PC-3 (cell line): ENCODE measurements around the gene KIDINS220. TPM values are rescaled to one million over a fixed set of nuclear protein-coding genes. Genes with fewer than 3 reads are reported as not detected.

Source experiments
- ATAC-seq: fragments of 200-7000 bp; cut with Tn5 transposase; 2 replicates; pipeline ENCODE4 v1.9.1; 2020; ENCODE audit warnings: mild to moderate bottlenecking, moderate library complexity
- BruUV-seq: library from RNA; stranded (reverse); fragments of 400-500 nt; replicated peaks from 2 replicates; lab custom pipeline; 2021; lab: Mats Ljungman, UMichigan
- CTCF ChIA-PET: fragments of 300-600 bp; sonication (Branson Sonifier 250); formaldehyde crosslinking; loops from one replicate; lab custom pipeline; 2022; ENCODE audit warnings: antibody characterized with exemption; lab: Charles Lee
- POLR2A ChIA-PET: fragments of 300-600 bp; sonication (Branson Sonifier 250); formaldehyde crosslinking; loops from one replicate; lab custom pipeline; 2022; ENCODE audit warnings: antibody characterized with exemption; ENCODE audit not compliant: unreplicated experiment; lab: Charles Lee
- DNase-seq: peaks from one replicate; pipeline ENCODE4 v3.0.0-alpha.2; 2015
- H2AFZ ChIP-seq: fragments of 300-600 bp; sonication (generic); 2 replicates; pipeline ENCODE4 v1.6.0; 2016; ENCODE audit warnings: antibody characterized with exemption, low read length
- H3F3A ChIP-seq: fragments of 300-600 bp; sonication (generic); one replicate; pipeline ENCODE4 v1.6.0; 2017; ENCODE audit warnings: antibody characterized with exemption, low read length, control low read depth, mild to moderate bottlenecking; ENCODE audit not compliant: unreplicated experiment
- H3K27ac ChIP-seq: fragments of 300-600 bp; sonication (generic); 2 replicates; pipeline ENCODE4 v1.5.1; 2016; ENCODE audit warnings: mild to moderate bottlenecking, low read length
- H3K27me3 ChIP-seq: fragments of 300-600 bp; sonication (generic); 2 replicates; pipeline ENCODE4 v1.6.1; 2016; ENCODE audit warnings: low read length, mixed read lengths
- H3K36me3 ChIP-seq: fragments of 300-600 bp; sonication (generic); 2 replicates; pipeline ENCODE4 v1.6.1; 2016; ENCODE audit warnings: low read depth, mixed run types, low read length, mixed read lengths
- H3K4me1 ChIP-seq: fragments of 300-600 bp; sonication (generic); 2 replicates; pipeline ENCODE4 v1.5.1; 2016; ENCODE audit warnings: low read length; ENCODE audit not compliant: insufficient read depth
- H3K4me2 ChIP-seq: fragments of 300-600 bp; sonication (generic); 2 replicates; pipeline ENCODE4 v1.6.0; 2016; ENCODE audit warnings: low read length
- H3K4me3 ChIP-seq: fragments of 300-600 bp; sonication (generic); 2 replicates; pipeline ENCODE4 v1.5.1; 2016; ENCODE audit warnings: mild to moderate bottlenecking, low read length, mixed read lengths
- H3K79me2 ChIP-seq: fragments of 300-600 bp; sonication (generic); 2 replicates; pipeline ENCODE4 v1.6.1; 2017; ENCODE audit warnings: low read length, mixed read lengths
- H3K9ac ChIP-seq: fragments of 300-600 bp; sonication (generic); 2 replicates; pipeline ENCODE4 v1.6.0; 2016; ENCODE audit warnings: mild to moderate bottlenecking, low read length
- H3K9me2 ChIP-seq: fragments of 300-600 bp; sonication (generic); replicated peaks from 2 replicates; pipeline ENCODE4 v1.6.1; 2016; ENCODE audit warnings: mixed run types, low read length, mixed read lengths
- H3K9me3 ChIP-seq: fragments of 300-600 bp; sonication (generic); 2 replicates; pipeline ENCODE4 v1.6.1; 2016; ENCODE audit warnings: low read length, mixed read lengths
- H4K20me1 ChIP-seq: fragments of 300-600 bp; sonication (generic); 2 replicates; pipeline ENCODE4 v1.6.1; 2016; ENCODE audit warnings: low read length, mixed read lengths
- EZH2 ChIP-seq: fragments of 300-600 bp; sonication (generic); IDR thresholded peaks from one replicate; pipeline ENCODE4 v1.6.1; 2017; ENCODE audit warnings: antibody characterized with exemption, mild to moderate bottlenecking, low read length; ENCODE audit not compliant: unreplicated experiment
- EZH2phosphoT487 ChIP-seq: fragments of 300-600 bp; sonication (generic); IDR thresholded peaks from 2 replicates; pipeline ENCODE4 v1.6.1; 2018; ENCODE audit warnings: mild to moderate bottlenecking, antibody characterized with exemption, low read length, borderline replicate concordance
- intact Hi-C: fragments of 100-400 bp; cut with micrococcal nuclease; formaldehyde crosslinking; loops from 2 replicates; pipeline ENCODE4 v1.9.0; 2023
- total RNA-seq: library from RNA; depleted of rRNA; stranded (reverse); fragments of >200 nt; gene quantifications from 2 replicates; pipeline ENCODE4 v1.2.3, GENCODE V29; 2014
- TF ChIP-seq, protein P1 (sequence below): fragments of 300-600 bp; sonication (generic); conservative IDR thresholded peaks from 2 replicates; pipeline ENCODE4 v1.5.1; 2017; ENCODE audit warnings: antibody characterized with exemption, low read depth, mild to moderate bottlenecking, low read length

Gene KIDINS220
- total RNA-seq, 1 experiment from 2014 or later, result 37.6 TPM

DNA sequence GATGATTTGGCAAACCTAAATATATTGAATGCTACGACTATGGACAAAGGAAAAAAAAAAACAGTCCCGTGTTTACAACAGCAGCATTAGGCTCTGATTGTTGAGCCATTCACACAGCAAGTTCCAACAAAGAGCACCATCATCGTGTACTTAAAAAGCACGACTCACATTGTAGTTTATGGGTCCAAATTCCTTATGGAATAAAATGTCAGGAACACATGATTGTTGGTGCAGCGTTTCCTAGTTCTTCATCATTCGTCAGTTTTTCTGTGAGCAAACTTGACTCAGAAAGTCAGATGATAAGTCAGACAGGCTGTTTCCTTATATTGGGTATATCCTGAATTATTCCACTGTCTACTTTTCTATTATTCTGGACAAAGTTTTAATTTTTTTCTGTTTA lies 10.0 kb upstream of the KIDINS220 start:
- Histone ChIP-seq H3K36me3 (no peaks in the 10 kb centered on the region), H3F3A (no peaks in the 10 kb centered on the region), H3K4me3 (no peak overlapping the region), H3K79me2 (no peaks in the 10 kb centered on the region), H3K27ac (no peak overlapping the region), H3K9me2 (no peaks in the 10 kb centered on the region), H3K4me2 (no peak overlapping the region), H3K27me3 (no peaks in the 10 kb centered on the region), H3K9ac (no peak overlapping the region), H2AFZ (no peak overlapping the region), H4K20me1 (no peaks in the 10 kb centered on the region), H3K4me1 (0 out of 2 replicates have a peak, but pooled peaks cover 5% of the 10 kb centered on the region), H3K9me3 (no peaks in the 10 kb centered on the region)
- TF ChIP-seq EZH2 (no peak), EZH2phosphoT487 (no peak)
- TF ChIP-seq, protein P1, sequence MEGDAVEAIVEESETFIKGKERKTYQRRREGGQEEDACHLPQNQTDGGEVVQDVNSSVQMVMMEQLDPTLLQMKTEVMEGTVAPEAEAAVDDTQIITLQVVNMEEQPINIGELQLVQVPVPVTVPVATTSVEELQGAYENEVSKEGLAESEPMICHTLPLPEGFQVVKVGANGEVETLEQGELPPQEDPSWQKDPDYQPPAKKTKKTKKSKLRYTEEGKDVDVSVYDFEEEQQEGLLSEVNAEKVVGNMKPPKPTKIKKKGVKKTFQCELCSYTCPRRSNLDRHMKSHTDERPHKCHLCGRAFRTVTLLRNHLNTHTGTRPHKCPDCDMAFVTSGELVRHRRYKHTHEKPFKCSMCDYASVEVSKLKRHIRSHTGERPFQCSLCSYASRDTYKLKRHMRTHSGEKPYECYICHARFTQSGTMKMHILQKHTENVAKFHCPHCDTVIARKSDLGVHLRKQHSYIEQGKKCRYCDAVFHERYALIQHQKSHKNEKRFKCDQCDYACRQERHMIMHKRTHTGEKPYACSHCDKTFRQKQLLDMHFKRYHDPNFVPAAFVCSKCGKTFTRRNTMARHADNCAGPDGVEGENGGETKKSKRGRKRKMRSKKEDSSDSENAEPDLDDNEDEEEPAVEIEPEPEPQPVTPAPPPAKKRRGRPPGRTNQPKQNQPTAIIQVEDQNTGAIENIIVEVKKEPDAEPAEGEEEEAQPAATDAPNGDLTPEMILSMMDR, result no peak
- POLR2A ChIA-PET, result no interaction called here
- CTCF ChIA-PET, result no interaction called here
- BruUV-seq, result no TSS peak
- ATAC-seq, result no peak
- intact Hi-C loops, result no loop called here
- peak; percentile 33 for DNase-seq

- Histone ChIP-seq H3K4me3 (no peak overlapping the region), H3K27ac (no peak overlapping the region), H3K36me3 (no peaks in the 10 kb centered on the region), H3K9me3 (no peaks in the 10 kb centered on the region), H3K4me2 (no peak overlapping the region), H3K27me3 (no peaks in the 10 kb centered on the region), H3K9ac (no peak overlapping the region), H3K9me2 (no peaks in the 10 kb centered on the region), H2AFZ (no peak overlapping the region), H3K79me2 (peaks cover 4% of the 10 kb centered on the region), H3F3A (no peaks in the 10 kb centered on the region), H3K4me1 (peaks cover 3% of the 10 kb centered on the region; the same call in 1 of the 2 replicates), H4K20me1 (no peaks in the 10 kb centered on the region)
- intact Hi-C loops, result no loop called here
- ATAC-seq (no peak), DNase-seq (no peak)
- POLR2A ChIA-PET, result no interaction called here
- TF ChIP-seq EZH2, result no peak
- TF ChIP-seq, protein P1, result no peak
- no peak for TF ChIP-seq EZH2phosphoT487
- CTCF ChIA-PET, result no interaction called here
- no TSS peak for BruUV-seq
These were observed 4.5 kb upstream of the KIDINS220 start for GRCh38 chr2:8841932-8842331.

DNA sequence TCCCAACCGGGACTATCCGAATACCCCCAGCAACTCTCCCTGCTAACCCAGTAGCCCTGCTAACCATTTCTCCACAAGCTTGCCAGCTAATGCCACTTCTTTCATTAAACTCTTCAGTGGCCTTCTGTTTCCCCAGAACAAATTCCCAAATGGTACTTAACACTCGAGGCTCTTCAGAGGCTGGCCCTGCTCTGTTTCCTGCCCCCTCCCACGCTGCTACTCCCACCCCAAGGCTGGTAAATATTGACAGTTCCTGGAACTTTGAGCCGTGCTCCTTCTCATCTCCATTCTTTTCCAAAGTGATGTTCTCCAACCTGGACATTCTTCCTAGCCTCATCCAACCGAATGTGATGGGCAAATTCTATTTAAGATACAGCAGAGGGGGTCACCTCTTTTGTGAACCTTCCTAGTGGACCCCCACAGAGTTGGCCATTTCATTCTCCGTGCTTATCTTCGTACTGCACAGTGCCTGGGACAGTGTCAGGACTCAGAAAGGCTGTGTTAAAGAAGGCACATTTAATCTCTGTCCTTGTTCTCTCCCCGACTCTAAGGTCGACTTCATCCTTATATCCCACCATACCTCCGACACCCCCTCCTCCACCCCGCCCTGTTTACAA lies 3.2 kb upstream of the KIDINS220 start:
- DNase-seq (no peak), ATAC-seq (no peak)
- ChIA-PET CTCF (no interaction called here), POLR2A (no interaction called here)
- intact Hi-C loops, result no loop called here
- H3K9me3 ChIP-seq, result no peaks in the 10 kb centered on the region
- H3K4me2 ChIP-seq, result no peak overlapping the region
- peaks cover 11% of the 10 kb centered on the region for H3K4me1 ChIP-seq
- peaks cover 18% of the 10 kb centered on the region for H3K79me2 ChIP-seq
- no peaks in the 10 kb centered on the region for H3F3A ChIP-seq
- no TSS peak for BruUV-seq
- no peak overlapping the region for H3K9ac ChIP-seq
- no peaks in the 10 kb centered on the region for H3K27me3 ChIP-seq
- H2AFZ ChIP-seq, result no peak overlapping the region
- 0 out of 2 replicates have a peak, but pooled peaks cover 6% of the 10 kb centered on the region for H4K20me1 ChIP-seq
- H3K27ac ChIP-seq, result no peak overlapping the region
- H3K36me3 ChIP-seq, result no peaks in the 10 kb centered on the region
- TF ChIP-seq, protein P1, result no peak
- no peak for TF ChIP-seq EZH2
- TF ChIP-seq EZH2phosphoT487, result no peak
- no peak overlapping the region for H3K4me3 ChIP-seq
- H3K9me2 ChIP-seq, result no peaks in the 10 kb centered on the region
